ES-I3 (cell line): ENCODE results near the gene FOXI3.
"Not testable (repeated sequence)": the region's sequence is repeated elsewhere in the genome, so short reads cannot be mapped to it uniquely, and the experiment has no call there.

ENCODE experiments used
- H3K36me3 ChIP-seq: 2 replicates; pipeline ENCODE4 v1.6.1; 2013; ENCODE audit warnings: mild to moderate bottlenecking, low read length, control low read depth, moderate library complexity; ENCODE audit not compliant: insufficient read depth
- H3K4me1 ChIP-seq: 2 replicates; pipeline ENCODE4 v1.6.1; 2013; ENCODE audit warnings: mild to moderate bottlenecking, control low read depth, low read length; ENCODE audit not compliant: insufficient read depth
- H3K9ac ChIP-seq: 2 replicates; pipeline ENCODE4 v1.6.1; 2013; ENCODE audit warnings: low read depth, mild to moderate bottlenecking, low read length, moderate library complexity
- H3K9me3 ChIP-seq: 2 replicates; pipeline ENCODE4 v1.6.1; 2013; ENCODE audit warnings: mild to moderate bottlenecking, low read length, moderate library complexity; ENCODE audit not compliant: control insufficient read depth, insufficient read depth

Gene FOXI3

GRCh38 chr2:88451811-88452564, 505 bp downstream of the FOXI3 start:
- Histone ChIP-seq H3K4me1 (peaks cover 3% of the 10 kb centered on the region; the same call in 1 of the 2 replicates), H3K9ac (peak overlapping the region; percentile 62), H3K9me3 (no peaks in the 10 kb centered on the region), H3K36me3 (no peaks in the 10 kb centered on the region)

GRCh38 chr2:88450925-88451810, 1.3 kb downstream of the FOXI3 start:
- no peaks in the 10 kb centered on the region for H3K36me3 ChIP-seq
- H3K4me1 ChIP-seq = peaks cover 3% of the 10 kb centered on the region; the same call in 1 of the 2 replicates
- peak overlapping the region; percentile 62 for H3K9ac ChIP-seq
- H3K9me3 ChIP-seq = no peaks in the 10 kb centered on the region

GRCh38 chr2:88450186-88450585, 2.3 kb downstream of the FOXI3 start:
- peaks cover 3% of the 10 kb centered on the region; the same call in 1 of the 2 replicates for H3K4me1 ChIP-seq
- no peak overlapping the region; the same call in 1 of the 2 replicates for H3K9ac ChIP-seq
- H3K9me3 ChIP-seq = no peaks in the 10 kb centered on the region
- H3K36me3 ChIP-seq = no peaks in the 10 kb centered on the region

- Histone ChIP-seq H3K9me3 (no peaks in the 10 kb centered on the region), H3K36me3 (no peaks in the 10 kb centered on the region), H3K4me1 (peaks cover 9% of the 10 kb centered on the region), H3K9ac (no peak overlapping the region)
Observed at GRCh38 chr2:88448248-88448647, 4.2 kb downstream of the FOXI3 start.

GRCh38 chr2:88443353-88443938, 9.0 kb downstream of the FOXI3 start:
- H3K36me3 ChIP-seq = no peaks in the 10 kb centered on the region
- no peaks in the 10 kb centered on the region for H3K9me3 ChIP-seq
- H3K4me1 ChIP-seq = peaks cover 26% of the 10 kb centered on the region
- no peak overlapping the region for H3K9ac ChIP-seq

GRCh38 chr2:88442473-88442872, 10.0 kb downstream of the FOXI3 start:
- H3K9me3 ChIP-seq = no peaks in the 10 kb centered on the region
- H3K9ac ChIP-seq = no peak overlapping the region
- no peaks in the 10 kb centered on the region for H3K36me3 ChIP-seq
- peaks cover 26% of the 10 kb centered on the region for H3K4me1 ChIP-seq

GRCh38 chr2:88442061-88442460, 10.4 kb downstream of the FOXI3 start:
- peaks cover 26% of the 10 kb centered on the region for H3K4me1 ChIP-seq
- no peak overlapping the region for H3K9ac ChIP-seq
- H3K36me3 ChIP-seq = no peaks in the 10 kb centered on the region
- H3K9me3 ChIP-seq = no peaks in the 10 kb centered on the region

- no peaks in the 10 kb centered on the region for H3K36me3 ChIP-seq
- no peak overlapping the region for H3K9ac ChIP-seq
- H3K4me1 ChIP-seq = peaks cover 7% of the 10 kb centered on the region
- H3K9me3 ChIP-seq = no peaks in the 10 kb centered on the region
Observed at GRCh38 chr2:88437010-88437409, 15.5 kb downstream of the FOXI3 start.

GRCh38 chr2:88429929-88430328, 22.6 kb downstream of the FOXI3 start:
- Histone ChIP-seq H3K4me1 (peaks cover 3% of the 10 kb centered on the region; the same call in 1 of the 2 replicates), H3K9ac (no peak overlapping the region; the same call in 1 of the 2 replicates), H3K36me3 (no peaks in the 10 kb centered on the region), H3K9me3 (no peaks in the 10 kb centered on the region)

- Histone ChIP-seq H3K9me3 (no peaks in the 10 kb centered on the region), H3K4me1 (no peaks in the 10 kb centered on the region), H3K9ac (no peak overlapping the region), H3K36me3 (no peaks in the 10 kb centered on the region)
Observed at GRCh38 chr2:88423733-88424132, 28.8 kb downstream of the FOXI3 start.

GRCh38 chr2:88419051-88419450, 33.4 kb downstream of the FOXI3 start:
- H3K36me3 ChIP-seq, H3K9ac ChIP-seq, H3K9me3 ChIP-seq: not testable (repeated sequence)
- peaks cover 17% of the 10 kb centered on the region; the same call in 1 of the 2 replicates for H3K4me1 ChIP-seq

- Histone ChIP-seq H3K36me3 (no peaks in the 10 kb centered on the region), H3K9ac (no peak overlapping the region), H3K4me1 (peaks cover 17% of the 10 kb centered on the region; the same call in 1 of the 2 replicates), H3K9me3 (no peaks in the 10 kb centered on the region)
Observed at GRCh38 chr2:88416016-88416663, 36.4 kb downstream of the FOXI3 start.

- H3K9ac ChIP-seq, H3K9me3 ChIP-seq, H3K4me1 ChIP-seq, H3K36me3 ChIP-seq: not testable (repeated sequence)
Observed at GRCh38 chr2:88408870-88409269, 43.6 kb downstream of the FOXI3 start.
